Liver (tissue), 3 donors: ENCODE results near the gene KRT23.

Source experiments
- FOXA1 ChIP-seq: IDR thresholded peaks from 2 replicates; pipeline ENCODE4 v1.6.1; 2016; ENCODE audit warnings: antibody characterized with exemption
- JUND ChIP-seq, 2 donors: IDR thresholded peaks; 2 replicates each; pipeline ENCODE4 v1.6.1; 2016; ENCODE audit warnings: antibody characterized with exemption in 2 of 2
- RAD21 ChIP-seq, 2 donors: IDR thresholded peaks; 2 replicates each; pipeline ENCODE4 v1.6.1; 2016; ENCODE audit warnings: antibody characterized with exemption in 2 of 2, mild to moderate bottlenecking in 2 of 2
- RXRA ChIP-seq, 2 donors: IDR thresholded peaks; 2 replicates each; pipeline ENCODE4 v1.6.1; 2017 to 2018; ENCODE audit warnings: antibody characterized with exemption in 2 of 2, mild to moderate bottlenecking in 1 of 2
- SP1 ChIP-seq: IDR thresholded peaks from 2 replicates; pipeline ENCODE4 v1.6.1; 2018; ENCODE audit warnings: antibody characterized with exemption, mild to moderate bottlenecking
- TAF1 ChIP-seq: conservative IDR thresholded peaks from 2 replicates; pipeline ENCODE4 v1.6.1; 2016; ENCODE audit warnings: antibody characterized with exemption, mild to moderate bottlenecking
- YY1 ChIP-seq: IDR thresholded peaks from 2 replicates; pipeline ENCODE4 v1.6.1; 2016; ENCODE audit warnings: antibody characterized with exemption, mild to moderate bottlenecking
- TF ChIP-seq, protein P1 (sequence below): fragments of 150-350 bp; IDR thresholded peaks from 2 replicates; pipeline ENCODE4 v1.5.1; 2017; ENCODE audit warnings: improper control_type of control experiment, low read depth, low read length; ENCODE audit not compliant: missing input control
- TF ChIP-seq, protein P2 (sequence below): IDR thresholded peaks from 2 replicates; pipeline ENCODE4 v1.6.1; 2016; ENCODE audit warnings: antibody characterized with exemption, mild to moderate bottlenecking
- TF ChIP-seq, protein P3 (sequence below): IDR thresholded peaks from 2 replicates; pipeline ENCODE4 v1.6.1; 2016; ENCODE audit warnings: antibody characterized with exemption
- TF ChIP-seq, protein P4 (sequence below): IDR thresholded peaks from 2 replicates; pipeline ENCODE4 v1.6.1; 2016; ENCODE audit warnings: antibody characterized with exemption
- donor health status: healthy.
- donor health status: healthy.

DNA sequence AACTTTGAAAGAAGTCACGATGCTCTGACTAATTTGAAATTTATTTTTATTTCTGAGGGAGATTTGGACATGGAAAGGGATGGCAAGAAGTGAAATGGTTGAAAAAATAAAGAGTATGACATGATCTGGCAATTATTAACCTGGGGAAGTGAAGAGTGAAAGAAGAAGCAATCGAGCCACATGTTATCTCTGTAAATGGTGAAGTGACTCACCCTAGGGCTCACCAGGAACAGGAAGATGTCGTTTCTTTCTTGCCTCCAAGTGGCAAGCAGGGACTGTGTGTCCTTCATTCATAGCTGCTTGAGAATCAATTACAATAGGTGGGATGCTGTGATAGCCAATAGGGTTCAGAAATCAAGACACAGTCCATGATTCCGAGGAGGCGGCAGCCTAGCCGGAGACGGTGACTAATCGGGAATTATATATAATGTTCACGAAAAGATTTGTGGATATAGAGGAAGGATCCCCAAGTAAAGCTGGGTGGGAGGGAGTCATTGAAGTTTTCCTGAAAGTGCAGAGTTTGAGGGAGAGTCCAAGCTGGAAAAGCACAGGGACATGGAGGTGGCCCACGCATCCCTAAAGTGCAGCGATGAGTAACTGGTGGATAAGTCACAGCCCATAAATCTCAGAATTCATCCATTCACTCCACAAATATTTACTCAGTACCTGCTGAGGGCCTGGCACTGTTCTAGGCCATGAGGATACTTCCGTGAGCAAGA is 34.2 kb downstream of the KRT23 start:
- TF ChIP-seq SP1, result no peak
- TF ChIP-seq, protein P1, sequence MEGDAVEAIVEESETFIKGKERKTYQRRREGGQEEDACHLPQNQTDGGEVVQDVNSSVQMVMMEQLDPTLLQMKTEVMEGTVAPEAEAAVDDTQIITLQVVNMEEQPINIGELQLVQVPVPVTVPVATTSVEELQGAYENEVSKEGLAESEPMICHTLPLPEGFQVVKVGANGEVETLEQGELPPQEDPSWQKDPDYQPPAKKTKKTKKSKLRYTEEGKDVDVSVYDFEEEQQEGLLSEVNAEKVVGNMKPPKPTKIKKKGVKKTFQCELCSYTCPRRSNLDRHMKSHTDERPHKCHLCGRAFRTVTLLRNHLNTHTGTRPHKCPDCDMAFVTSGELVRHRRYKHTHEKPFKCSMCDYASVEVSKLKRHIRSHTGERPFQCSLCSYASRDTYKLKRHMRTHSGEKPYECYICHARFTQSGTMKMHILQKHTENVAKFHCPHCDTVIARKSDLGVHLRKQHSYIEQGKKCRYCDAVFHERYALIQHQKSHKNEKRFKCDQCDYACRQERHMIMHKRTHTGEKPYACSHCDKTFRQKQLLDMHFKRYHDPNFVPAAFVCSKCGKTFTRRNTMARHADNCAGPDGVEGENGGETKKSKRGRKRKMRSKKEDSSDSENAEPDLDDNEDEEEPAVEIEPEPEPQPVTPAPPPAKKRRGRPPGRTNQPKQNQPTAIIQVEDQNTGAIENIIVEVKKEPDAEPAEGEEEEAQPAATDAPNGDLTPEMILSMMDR, result no peak
- TF ChIP-seq, protein P2, sequence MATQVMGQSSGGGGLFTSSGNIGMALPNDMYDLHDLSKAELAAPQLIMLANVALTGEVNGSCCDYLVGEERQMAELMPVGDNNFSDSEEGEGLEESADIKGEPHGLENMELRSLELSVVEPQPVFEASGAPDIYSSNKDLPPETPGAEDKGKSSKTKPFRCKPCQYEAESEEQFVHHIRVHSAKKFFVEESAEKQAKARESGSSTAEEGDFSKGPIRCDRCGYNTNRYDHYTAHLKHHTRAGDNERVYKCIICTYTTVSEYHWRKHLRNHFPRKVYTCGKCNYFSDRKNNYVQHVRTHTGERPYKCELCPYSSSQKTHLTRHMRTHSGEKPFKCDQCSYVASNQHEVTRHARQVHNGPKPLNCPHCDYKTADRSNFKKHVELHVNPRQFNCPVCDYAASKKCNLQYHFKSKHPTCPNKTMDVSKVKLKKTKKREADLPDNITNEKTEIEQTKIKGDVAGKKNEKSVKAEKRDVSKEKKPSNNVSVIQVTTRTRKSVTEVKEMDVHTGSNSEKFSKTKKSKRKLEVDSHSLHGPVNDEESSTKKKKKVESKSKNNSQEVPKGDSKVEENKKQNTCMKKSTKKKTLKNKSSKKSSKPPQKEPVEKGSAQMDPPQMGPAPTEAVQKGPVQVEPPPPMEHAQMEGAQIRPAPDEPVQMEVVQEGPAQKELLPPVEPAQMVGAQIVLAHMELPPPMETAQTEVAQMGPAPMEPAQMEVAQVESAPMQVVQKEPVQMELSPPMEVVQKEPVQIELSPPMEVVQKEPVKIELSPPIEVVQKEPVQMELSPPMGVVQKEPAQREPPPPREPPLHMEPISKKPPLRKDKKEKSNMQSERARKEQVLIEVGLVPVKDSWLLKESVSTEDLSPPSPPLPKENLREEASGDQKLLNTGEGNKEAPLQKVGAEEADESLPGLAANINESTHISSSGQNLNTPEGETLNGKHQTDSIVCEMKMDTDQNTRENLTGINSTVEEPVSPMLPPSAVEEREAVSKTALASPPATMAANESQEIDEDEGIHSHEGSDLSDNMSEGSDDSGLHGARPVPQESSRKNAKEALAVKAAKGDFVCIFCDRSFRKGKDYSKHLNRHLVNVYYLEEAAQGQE, result no peak
- no peak for TF ChIP-seq TAF1
- no peak for TF ChIP-seq FOXA1
- no peak for TF ChIP-seq RXRA (IDR thresholded peaks at IDR 0.05)
- no peak for TF ChIP-seq YY1
- peak in 1 of 2 donors; percentile 53 for TF ChIP-seq JUND (IDR thresholded peaks at IDR 0.05)
- no peak for TF ChIP-seq RAD21 (IDR thresholded peaks at IDR 0.05)
- TF ChIP-seq, protein P3, sequence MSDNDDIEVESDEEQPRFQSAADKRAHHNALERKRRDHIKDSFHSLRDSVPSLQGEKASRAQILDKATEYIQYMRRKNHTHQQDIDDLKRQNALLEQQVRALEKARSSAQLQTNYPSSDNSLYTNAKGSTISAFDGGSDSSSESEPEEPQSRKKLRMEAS, result no peak
- TF ChIP-seq, protein P4, sequence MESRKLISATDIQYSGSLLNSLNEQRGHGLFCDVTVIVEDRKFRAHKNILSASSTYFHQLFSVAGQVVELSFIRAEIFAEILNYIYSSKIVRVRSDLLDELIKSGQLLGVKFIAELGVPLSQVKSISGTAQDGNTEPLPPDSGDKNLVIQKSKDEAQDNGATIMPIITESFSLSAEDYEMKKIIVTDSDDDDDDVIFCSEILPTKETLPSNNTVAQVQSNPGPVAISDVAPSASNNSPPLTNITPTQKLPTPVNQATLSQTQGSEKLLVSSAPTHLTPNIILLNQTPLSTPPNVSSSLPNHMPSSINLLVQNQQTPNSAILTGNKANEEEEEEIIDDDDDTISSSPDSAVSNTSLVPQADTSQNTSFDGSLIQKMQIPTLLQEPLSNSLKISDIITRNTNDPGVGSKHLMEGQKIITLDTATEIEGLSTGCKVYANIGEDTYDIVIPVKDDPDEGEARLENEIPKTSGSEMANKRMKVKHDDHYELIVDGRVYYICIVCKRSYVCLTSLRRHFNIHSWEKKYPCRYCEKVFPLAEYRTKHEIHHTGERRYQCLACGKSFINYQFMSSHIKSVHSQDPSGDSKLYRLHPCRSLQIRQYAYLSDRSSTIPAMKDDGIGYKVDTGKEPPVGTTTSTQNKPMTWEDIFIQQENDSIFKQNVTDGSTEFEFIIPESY, result no peak
